LHCN-M2 (cell line): ENCODE measurements around the gene THSD7A. TPM values are rescaled to one million over a fixed set of nuclear protein-coding genes. Genes with fewer than 3 reads are reported as not detected.

Source experiments
- DNase-seq: peaks from one replicate; pipeline ENCODE4 v3.0.0-alpha.2; 2012; ENCODE audit warnings: low read depth
- total RNA-seq: library from RNA; depleted of rRNA; stranded (reverse); fragments of >200 nt; gene quantifications from 2 replicates; pipeline ENCODE4 v1.2.3, GENCODE V29; 2014

Gene THSD7A
- total RNA-seq, 1 experiment from 2014 or later = under 0.01 TPM

DNA sequence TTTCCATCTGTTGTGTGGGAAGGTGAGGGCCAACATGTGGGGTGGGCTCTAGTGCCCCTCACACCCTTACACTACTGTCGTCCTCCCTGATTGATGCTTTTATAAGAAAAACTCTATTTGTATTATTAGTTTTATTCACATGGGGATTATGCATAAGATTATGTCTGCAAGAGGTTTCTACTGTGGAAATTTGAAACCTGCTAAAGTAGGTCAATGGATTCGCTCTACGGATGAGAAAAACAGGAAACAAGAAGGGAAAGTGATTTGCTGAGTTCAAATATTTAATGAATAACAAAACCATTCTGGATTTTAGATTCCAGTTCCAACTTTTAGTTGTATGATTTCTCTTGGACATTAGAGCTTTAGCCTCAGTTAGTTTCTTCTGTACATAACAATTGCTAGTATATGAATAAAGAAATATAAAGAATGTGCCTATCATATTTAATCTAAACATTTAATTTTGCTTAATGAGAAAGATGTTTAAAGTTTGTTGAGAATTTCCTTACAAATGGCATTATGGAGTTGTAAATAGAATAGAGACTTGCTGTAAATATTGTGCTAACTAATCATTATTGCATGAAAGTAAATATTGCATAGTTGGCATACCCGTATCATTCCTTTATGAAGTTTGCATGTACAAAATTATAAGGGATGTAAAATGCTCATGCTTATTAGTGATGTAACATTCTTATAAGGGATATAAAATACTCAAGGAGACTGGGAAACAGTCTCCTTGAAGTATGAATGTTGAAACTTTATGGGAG, 193.8 kb downstream of the THSD7A start:
- no peak for DNase-seq

DNA sequence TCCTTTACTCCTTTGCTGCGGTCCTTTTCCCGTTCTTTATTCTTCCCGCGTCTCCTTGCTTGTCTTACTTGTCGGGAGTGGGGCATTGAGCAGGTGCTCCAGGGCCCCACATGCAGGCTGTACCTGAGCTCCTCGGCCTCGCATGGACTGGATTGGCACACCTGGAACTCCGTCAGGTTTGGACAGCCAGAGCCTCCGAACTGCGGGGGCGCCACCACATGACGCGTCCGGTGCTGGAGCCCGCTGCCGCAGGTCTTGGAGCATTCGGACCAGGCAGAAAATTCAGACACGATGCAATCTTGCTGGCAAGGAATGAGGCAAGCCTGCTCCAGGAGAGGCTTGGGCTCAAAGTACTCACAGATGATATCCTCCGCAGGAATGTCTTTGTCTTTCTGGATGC, 195.7 kb downstream of the THSD7A start:
- no peak for DNase-seq

DNA sequence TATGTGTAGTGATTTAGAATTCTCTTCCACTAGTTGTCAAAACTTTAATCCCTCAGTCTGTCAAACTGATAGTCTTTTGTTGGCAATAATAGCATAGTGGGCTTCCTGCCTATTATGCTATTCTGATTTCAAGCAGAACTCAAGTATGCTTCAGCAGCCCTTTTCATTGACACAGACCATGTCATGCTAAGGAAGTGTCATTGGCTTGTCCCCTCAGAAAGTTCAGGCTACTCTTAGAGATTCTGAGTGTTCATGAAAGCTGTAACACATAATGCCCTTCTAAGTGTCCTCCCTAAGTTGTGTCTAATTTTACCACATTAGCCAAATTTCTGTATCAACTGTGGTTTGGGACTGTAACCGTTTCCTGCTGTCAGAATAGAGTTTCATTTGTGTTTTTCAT, 198.7 kb downstream of the THSD7A start:
- DNase-seq = no peak

DNA sequence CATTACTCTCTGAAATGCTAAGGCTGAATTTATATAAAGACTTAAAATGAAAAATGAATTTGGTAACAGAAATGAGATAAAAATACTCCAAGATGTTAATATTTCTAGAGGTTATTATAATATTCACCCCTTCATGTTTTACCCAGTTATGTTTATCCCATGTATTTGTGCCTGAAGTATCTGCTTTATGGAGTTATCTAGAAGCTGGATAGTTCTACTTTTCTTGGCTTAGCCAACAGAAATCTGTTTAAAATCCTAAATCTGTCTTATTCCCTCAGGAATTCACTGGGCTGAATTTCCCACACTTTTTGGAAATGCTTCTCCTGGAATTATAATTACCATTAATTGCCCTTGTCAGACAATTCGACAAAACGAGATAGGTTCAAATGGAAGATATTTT, 201.6 kb downstream of the THSD7A start:
- DNase-seq = no peak

DNA sequence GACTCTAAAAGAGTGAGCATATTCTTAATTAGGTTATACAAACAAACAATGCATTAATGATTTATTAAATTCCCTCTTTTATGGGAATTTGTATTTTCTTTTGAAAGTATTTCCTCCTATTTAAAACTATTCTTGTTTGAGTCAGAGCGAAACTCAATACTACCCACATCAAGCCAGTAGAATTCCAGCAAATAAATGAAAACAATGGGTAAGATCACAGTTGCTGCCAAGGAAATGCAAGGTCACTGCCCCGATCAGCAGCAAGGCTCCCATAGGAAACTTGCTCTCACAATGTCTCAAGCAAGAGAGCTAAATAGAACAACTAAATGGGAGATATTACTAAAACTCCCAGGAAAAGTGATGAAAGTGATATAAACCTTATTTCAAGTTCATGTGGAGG, 206.3 kb downstream of the THSD7A start:
- peak; percentile 1 for DNase-seq

DNA sequence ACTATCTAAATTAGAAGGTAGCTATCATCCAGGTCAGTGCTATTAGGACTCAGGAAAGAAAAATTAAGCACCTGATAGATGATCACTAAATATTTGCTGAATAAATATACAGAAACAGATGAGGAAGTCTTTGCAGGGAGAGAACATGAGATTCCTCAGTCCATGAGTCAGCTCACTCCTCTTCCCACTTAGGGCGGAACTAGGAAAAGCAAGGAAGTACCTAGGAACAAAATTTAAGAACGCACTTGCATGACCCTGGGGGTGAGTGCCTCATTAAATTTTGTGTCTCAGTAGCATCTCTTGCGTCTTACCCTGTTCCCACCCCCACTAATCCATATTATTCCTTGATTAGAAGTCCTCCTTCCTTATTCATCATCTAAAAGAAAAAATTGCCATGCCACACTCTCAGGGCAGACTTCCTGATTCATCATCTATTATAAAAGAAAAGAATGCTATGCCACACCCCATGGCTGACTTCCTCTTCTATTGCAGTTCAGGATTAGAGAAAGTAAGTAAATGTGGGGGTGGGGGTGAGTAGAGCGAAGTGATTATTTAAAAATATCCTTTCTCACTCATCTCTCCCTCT, 208.8 kb downstream of the THSD7A start:
- no peak for DNase-seq

DNA sequence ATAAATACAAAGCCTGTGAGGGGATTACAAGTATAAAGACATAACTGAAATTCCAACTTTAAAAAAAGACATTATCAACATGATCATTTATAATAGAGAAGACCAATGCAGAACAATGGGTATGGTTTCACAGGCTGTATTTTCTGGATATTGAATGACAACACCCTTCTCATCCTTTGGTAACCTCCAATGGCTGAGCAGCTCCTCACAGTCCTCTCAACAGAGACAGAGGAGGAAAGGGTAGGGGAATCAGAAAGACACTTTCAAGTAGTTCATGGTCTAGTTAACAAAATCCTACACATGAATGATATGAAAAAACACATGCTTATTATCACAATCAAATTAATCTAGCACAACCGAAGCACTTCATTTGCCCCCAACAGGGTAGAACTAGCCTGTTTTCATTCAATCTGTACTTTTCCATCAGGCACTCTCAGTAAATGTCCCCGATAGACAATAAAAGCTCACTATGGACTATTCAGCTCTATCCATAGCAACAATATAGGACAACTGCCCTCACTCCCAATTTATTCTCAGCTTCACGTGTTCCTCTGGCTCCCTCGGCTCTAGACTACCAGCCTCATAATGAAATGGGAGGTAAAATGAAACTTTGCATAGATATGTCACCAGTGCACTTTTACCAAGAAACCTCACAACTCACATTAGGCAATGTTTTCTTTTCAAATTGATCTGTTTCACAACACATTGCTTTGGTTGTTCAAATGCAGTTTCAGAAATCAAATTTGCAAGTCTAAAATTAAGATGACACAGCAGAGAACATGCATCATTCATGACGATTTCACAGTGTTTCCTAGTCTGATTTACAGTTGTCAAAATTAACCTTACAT, 211.4 kb downstream of the THSD7A start:
- no peak for DNase-seq

DNA sequence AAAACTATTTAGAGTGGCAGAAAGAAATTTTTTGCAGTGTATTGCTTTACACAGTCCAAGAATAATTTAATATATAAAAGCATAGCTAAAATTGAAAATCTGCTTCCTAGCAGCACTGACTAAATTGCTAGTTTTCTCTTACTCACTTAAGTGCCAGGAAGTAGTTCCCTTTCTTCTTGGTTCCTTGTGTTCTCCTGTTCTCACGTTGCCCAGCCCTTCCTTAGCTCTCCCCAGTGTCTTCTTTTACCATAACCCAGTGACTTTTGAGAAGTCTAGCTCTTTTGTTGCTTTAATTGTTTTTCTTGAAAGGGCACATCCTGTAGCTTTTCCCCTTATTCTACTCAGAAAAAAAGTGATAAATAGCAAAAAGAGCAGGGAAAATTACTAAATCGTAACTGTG, 215.5 kb downstream of the THSD7A start:
- DNase-seq = no peak

DNA sequence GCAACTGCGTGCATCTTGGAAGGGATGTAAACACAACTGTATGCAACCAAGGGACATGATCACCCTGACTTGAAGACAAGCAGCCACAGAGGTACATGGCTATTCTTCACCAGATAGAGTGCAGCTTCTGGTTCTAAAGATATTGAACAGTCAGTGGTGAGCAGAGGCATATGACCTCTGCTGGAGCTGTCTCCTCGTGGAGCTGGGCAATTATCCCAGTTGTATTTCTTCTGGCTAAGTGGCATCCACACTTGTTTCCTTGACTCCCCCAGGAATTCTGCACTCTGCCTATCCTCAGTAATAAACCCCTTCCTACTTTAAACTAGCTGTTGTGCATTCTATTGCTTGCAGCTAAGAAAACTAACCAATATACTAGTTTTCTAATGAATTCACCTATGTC, 216.8 kb downstream of the THSD7A start:
- no peak for DNase-seq

DNA sequence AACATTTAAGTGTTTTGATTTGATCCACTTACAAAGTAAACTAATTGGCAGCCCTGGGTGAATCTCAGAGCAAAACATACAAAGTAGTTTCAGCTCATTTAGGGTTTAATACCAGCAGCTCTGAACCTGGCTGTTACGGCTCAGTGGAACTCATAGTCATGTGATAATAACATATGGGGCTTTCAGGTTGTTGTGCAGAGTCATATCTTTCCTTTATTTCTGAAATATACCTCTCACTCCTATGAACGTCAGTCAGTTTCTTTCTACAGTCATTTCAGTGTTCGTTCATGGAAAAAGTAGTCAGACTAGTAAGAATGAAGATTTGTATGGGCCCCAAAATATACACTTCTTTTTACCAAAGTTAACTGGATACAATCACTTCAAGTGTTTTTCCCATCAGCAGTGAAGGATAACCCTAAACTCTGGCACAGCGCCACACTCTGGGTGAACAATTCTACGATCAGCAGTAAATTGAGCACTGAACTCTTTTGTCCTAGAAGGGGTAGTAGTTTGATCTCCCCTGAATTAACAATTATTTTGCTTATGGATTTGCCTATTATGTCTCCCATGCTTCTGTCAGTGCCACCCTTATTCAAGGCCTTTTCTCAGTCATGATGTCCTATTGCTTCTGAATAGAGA, 218.6 kb downstream of the THSD7A start:
- no peak for DNase-seq

DNA sequence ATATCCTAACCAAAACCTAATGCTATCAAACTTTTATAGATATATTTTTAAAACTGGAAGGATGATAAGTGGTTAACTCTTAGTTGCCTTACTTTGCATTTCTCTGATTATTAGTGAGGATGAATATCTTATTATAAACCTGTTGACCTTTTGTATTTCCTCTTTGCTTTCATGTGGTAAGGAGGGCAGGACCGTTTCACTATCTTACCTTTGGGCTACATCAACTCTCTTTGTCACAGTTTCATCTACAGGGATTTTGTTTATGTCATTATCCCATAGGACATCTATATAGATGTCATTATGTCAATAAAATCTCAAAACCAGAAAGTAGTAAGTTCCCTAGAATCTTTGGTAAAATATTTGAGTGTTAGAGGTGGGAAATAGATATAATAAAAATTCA, 219.3 kb downstream of the THSD7A start:
- DNase-seq = no peak

DNA sequence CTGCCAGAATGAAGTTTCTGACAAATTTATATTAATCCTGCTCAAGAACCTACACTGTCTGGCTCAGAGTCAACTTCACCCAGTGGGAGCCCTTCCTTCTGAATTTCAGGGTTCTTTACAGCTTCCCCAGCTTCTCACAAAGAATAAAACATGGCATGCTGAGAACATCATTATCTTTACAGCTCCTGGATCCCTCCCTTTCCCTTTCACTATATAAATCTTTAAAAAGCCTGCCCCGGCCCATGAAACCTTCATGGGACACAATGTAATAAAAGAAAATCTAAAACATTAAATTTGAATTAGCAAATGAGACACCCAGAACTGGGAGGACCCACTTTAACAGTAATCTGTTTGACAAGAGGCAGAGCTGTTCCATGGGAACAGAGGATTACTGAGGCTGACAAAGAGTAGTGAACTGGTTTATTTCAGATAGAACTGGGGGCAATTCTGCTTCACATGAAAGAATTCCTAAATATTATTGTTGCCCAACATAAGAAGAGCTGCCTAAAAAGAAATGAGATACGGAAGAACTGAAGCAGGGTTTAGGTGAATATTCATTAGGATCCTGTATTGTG, 222.8 kb downstream of the THSD7A start:
- no peak for DNase-seq

DNA sequence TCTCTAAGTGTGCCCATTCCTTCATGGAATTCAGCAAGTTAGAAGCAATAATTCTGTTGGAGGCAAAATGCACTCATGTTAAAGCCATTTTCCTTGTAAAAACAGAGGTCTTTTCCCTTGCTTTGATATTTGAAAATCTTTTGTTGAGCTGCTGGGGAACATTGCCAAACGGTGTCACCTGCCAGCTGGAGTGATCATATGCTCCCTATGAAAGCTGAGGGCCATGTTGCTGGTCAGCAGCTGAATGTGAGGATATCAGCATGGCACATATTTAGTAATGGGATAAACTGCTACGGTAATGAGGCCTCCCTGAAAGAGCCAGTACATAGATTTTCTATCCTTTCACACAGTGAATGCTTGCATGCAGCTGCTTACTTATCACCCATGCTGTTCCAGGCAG, 224.3 kb downstream of the THSD7A start:
- DNase-seq = no peak

DNA sequence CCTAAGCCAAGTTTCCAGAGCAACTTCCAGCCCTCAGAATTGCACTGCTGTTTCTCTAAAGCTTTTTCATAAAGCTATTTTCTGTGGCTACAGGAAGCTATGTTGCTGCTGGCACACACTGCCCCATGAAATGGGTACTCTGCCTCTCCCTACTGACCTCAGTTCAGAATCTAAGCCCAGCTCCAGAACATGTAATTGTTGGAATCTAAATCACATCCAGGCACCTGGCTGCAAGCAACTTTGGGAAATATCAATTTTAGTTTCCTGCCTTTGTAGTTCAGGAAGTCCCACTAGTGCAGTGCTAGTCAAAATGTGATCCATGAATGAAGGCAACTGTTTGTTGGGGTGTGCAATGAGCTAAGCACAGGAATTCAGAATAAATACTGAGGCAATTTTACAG, 226.2 kb downstream of the THSD7A start:
- DNase-seq = no peak

DNA sequence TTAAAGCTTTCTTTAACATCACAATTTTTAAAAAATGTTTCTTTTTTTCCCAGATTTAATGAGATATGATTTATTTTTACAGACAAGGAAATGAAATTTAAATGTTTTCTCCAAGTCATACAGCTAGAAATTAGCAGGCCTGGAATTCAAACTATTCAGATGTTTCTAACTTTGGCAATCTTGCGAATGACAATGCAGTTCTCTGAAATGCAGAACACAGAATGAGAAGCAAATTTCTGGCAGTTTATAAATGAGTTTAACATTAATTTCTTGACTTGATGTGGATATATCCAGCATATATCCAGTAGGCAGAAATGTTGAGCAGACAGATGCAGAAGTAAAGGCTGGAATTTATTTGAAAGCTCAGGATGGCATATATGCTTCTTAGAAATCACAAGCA, 227.5 kb downstream of the THSD7A start:
- DNase-seq = no peak

DNA sequence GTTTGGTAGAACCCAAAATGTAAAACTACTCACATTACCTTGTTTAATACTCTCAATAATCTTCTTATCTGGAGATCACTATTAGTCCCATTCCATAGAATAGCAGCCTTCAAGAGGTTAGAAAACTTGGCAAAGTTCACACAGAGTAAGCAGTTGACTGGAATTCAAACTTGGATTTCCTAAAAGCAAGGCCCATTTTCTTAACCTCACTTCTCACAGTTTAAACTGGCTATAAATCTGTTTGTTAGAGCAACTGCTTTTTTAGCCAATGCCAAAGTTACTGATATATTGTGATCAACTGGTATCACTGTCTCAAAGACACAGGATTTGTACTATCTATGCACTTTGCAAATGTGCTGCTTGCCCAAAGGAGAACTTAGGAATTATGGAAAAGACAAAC, 230.2 kb downstream of the THSD7A start:
- DNase-seq = no peak

DNA sequence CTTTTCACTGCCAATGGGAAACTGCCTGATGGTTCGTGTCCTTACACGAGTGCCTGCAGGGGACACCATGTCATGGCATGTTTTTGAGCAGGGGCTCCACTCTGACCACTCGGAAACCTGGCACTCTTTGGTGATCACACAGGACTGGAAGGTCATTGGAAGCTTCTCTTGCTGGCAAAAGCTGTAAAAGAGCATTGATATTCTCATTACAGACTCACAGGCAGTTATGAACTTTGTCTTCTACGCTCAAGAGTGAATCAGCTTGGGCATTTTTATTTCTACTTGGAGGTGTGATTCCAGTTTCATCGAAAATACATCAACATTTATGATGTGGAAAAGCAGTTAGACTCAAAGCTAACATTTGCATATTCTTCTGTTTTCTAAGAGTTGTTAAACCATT, 238.7 kb downstream of the THSD7A start:
- DNase-seq = no peak

DNA sequence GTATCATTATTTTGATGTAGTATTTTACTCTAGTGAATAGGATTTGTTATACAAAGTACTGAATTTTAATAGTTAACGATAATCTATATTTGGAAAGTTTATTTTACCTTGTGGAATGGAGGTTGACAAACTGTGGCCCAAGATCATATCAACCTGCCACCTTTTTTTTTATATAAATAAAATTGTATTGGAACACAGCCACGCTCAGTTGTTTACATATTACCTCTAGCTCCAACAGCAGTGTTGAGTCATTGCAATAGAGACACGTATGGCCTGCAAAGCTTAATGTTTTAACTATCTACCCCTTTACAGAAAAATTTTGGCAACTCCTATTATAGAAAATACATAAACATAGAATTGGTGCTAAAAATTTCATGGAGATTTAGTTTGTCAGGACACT, 239.3 kb downstream of the THSD7A start:
- DNase-seq = no peak

DNA sequence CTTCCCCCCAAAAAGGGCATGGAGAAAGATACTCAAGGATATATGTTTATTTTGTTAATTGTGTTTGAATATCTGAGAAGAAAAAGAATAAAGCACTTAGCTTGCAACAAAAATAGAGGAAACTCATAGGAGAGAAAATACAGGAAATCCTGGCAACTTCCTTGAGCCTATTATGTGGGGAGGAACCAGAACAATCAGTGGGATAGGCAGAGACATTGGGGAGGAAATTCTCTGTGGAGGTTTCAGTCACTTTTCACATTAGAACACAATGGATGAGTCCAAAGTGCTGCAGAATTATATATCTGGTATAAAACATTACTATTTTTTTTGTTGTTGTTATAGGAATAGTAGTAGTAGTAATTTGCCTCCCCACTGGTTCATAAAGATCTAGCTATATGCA, 240.1 kb downstream of the THSD7A start:
- no peak for DNase-seq

DNA sequence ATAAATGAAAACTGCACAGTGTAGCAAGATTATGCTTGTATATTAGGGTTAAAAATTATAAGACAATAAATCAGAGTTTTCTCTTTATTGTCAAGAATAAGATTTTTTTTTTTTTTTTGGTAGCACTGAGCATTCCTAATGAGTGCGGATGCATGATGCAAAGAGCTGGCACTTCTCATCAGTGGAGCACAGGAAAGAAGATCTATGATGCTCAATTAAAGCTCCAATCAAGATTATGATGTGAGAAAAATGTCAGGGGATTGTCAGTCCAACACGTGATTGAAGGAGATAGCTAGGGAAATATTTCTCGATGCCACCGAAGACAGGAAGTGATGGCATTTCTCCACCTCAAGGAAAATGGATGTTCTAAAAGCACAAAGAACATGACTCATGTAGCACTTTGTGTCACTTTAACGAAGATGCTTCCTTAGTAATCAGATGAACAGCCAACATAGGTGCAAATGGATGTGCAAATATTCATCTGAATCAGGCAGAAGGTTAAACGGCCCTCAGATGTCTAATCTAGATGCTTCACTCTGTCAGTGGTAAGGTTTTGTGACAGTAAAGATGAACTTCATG, 240.9 kb downstream of the THSD7A start:
- DNase-seq = no peak

DNA sequence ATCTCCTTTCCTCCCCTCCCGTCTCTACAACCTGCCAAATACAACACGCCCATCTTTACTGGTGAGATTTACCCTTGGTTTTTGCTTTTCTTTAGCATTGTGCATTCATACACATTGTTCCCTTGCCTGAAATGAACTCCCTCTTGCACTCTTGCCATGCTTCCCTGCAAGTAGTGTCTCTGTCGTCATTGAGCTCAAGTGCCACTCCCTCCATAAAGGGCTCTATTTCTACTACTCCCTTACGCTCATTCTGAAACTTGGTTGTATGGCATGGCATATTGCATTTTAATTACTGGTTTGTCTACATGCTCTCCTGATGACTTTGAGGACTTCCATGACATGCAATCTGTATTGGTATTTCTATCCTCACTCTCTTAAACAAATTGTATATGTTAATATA, 242.7 kb downstream of the THSD7A start:
- DNase-seq = no peak

DNA sequence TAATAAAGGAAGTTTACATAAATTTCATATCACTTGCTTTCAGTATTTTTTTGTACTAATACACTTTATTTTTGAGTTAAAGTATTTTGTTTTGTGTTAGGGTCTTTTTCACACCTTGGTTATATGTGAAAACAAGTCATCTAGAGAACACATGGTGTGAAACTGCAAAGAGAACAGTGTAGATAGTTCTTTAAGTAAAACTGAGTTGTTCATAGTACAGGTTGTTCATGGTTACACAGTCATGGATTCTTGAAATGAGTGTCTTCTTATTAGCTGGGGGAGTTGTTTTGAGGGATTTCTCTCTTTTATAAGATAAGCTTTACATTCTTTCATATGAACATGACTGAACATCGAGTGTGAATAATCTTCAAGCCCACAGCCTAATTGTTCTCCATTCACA, 244.2 kb downstream of the THSD7A start:
- no peak for DNase-seq
